ENCODE results near the gene HPCA.

HPCA gene

GRCh38 chr1:32886004-32886827 lies at the start of gene HPCA:
TSS of gene HPCA (plus strand) at chr1:32886491. CDS start at chr1:32888899, 2,408 bp downstream.
- DNase-seq = no peak

GRCh38 chr1:32848354-32849063 lies 37.8 kb upstream of the HPCA start:
- DNase-seq = no peak

- DNase-seq = no peak
These were observed 30.3 kb upstream of the HPCA start for GRCh38 chr1:32855861-32856617.

- no peak for DNase-seq
These were observed 28.2 kb upstream of the HPCA start for GRCh38 chr1:32858136-32858535.

GRCh38 chr1:32858791-32859190 lies 27.5 kb upstream of the HPCA start:
- DNase-seq = no peak

- DNase-seq = no peak
These were observed 26.4 kb upstream of the HPCA start for GRCh38 chr1:32859915-32860314.

GRCh38 chr1:32860566-32860965 lies 25.7 kb upstream of the HPCA start:
- no peak for DNase-seq

- no peak for DNase-seq
These were observed 24.2 kb upstream of the HPCA start for GRCh38 chr1:32861904-32862695.

GRCh38 chr1:32863218-32863880 lies 22.9 kb upstream of the HPCA start:
- DNase-seq = no peak

- DNase-seq = no peak
These were observed 22.4 kb upstream of the HPCA start for GRCh38 chr1:32863881-32864245.

GRCh38 chr1:32864375-32865019 lies 21.8 kb upstream of the HPCA start:
- no peak for DNase-seq

GRCh38 chr1:32865639-32866405 lies 20.5 kb upstream of the HPCA start:
- no peak for DNase-seq

- no peak for DNase-seq
These were observed 19.1 kb upstream of the HPCA start for GRCh38 chr1:32867151-32867550.

GRCh38 chr1:32867671-32868070 lies 18.6 kb upstream of the HPCA start:
- DNase-seq = no peak

GRCh38 chr1:32868085-32868484 lies 18.2 kb upstream of the HPCA start:
- no peak for DNase-seq

- no peak for DNase-seq
These were observed 17.4 kb upstream of the HPCA start for GRCh38 chr1:32868806-32869455.

GRCh38 chr1:32869923-32870614 lies 16.2 kb upstream of the HPCA start:
- DNase-seq = no peak

- no peak for DNase-seq
These were observed 15.5 kb upstream of the HPCA start, which contains the start of gene FNDC5 for GRCh38 chr1:32870615-32871363. TSS of gene FNDC5 (minus strand) at chr1:32870912.

All from NCI-H2029 treated with DMSO at 0.1 percent for 48 hours (cell line).